ENCODE measurements around the gene CMTR2.

The CMTR2 gene

DNA sequence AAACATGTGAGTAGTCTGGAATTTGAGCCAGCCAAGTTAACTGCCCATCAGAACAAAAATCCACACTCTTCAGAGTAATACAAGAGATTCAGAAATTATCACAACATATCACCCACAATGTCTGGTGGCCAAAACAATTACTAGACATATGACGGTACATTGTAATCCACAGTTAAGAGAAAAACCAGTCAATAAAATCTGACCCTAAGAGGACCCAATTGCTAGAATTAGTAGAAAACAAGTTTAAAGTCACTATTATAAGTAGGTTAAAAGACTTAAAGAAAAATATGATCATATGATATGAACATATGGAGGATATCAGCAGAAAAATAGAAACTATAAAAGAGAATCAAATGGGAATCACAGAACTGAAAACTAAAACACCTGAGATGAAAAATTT is 15.8 kb downstream of the CMTR2 start:
- Histone ChIP-seq H3K9ac (ENCODE audit: low read length) (no peak overlapping the region), H3K4me1 (ENCODE audit: insufficient read depth, low read length) (no peaks in the 10 kb centered on the region), H3K9me3 (ENCODE audit: low read length) (no peaks in the 10 kb centered on the region), H3K36me3 (ENCODE audit: insufficient read depth, low read length) (no peaks in the 10 kb centered on the region), H3K27me3 (ENCODE audit: control insufficient read depth in 1 of 2, insufficient read depth in 2 of 2, low read length in 2 of 2) (no peaks in the 10 kb centered on the region), H3K4me3 (ENCODE audit: low read depth in 1 of 2, low read length in 2 of 2) (no peak overlapping the region), H3K27ac (ENCODE audit: low read depth, low read length) (no peak overlapping the region)

GRCh38 chr16:71264299-71264698 is 24.9 kb downstream of the CMTR2 start:
- no peak overlapping the region for H3K4me3 ChIP-seq (ENCODE audit: low read depth in 1 of 2, low read length in 2 of 2)
- no peaks in the 10 kb centered on the region for H3K4me1 ChIP-seq (ENCODE audit: insufficient read depth, low read length)
- H3K9me3 ChIP-seq (ENCODE audit: low read length): no peaks in the 10 kb centered on the region
- no peak overlapping the region for H3K27ac ChIP-seq (ENCODE audit: low read depth, low read length)
- H3K9ac ChIP-seq (ENCODE audit: low read length): no peak overlapping the region
- no peaks in the 10 kb centered on the region for H3K27me3 ChIP-seq (ENCODE audit: control insufficient read depth in 1 of 2, insufficient read depth in 2 of 2, low read length in 2 of 2)
- H3K36me3 ChIP-seq (ENCODE audit: insufficient read depth, low read length): no peaks in the 10 kb centered on the region

DNA sequence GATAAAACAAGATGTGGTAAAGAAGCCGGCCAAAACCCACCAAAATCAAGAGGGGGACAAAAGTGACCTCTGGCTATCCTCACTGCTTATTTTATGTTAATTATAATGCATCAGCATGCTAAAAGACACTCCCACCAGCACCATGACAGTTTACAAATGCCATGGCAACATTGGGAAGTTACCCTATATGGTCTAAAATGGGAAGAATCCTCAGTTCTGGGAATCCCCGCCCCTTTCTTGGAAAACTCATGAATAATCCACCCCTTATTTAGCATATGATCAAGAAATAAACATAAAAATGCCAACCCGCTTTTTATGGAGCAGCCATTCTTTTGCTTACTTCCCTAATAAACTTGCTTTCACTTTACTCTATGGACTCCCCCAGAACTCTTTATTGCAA is 25.6 kb downstream of the CMTR2 start:
- no peaks in the 10 kb centered on the region for H3K4me1 ChIP-seq (ENCODE audit: insufficient read depth, low read length)
- H3K4me3 ChIP-seq (ENCODE audit: low read depth in 1 of 2, low read length in 2 of 2): no peak overlapping the region
- no peak overlapping the region for H3K9ac ChIP-seq (ENCODE audit: low read length)
- no peak overlapping the region for H3K27ac ChIP-seq (ENCODE audit: low read depth, low read length)
- no peaks in the 10 kb centered on the region for H3K36me3 ChIP-seq (ENCODE audit: insufficient read depth, low read length)
- H3K9me3 ChIP-seq (ENCODE audit: low read length): no peaks in the 10 kb centered on the region
- H3K27me3 ChIP-seq (ENCODE audit: control insufficient read depth in 1 of 2, insufficient read depth in 2 of 2, low read length in 2 of 2): no peaks in the 10 kb centered on the region

GRCh38 chr16:71262391-71262790 is 26.8 kb downstream of the CMTR2 start:
- H3K36me3 ChIP-seq (ENCODE audit: insufficient read depth, low read length): no peaks in the 10 kb centered on the region
- H3K4me3 ChIP-seq (ENCODE audit: low read depth in 1 of 2, low read length in 2 of 2): no peak overlapping the region
- H3K27me3 ChIP-seq (ENCODE audit: control insufficient read depth in 1 of 2, insufficient read depth in 2 of 2, low read length in 2 of 2): no peaks in the 10 kb centered on the region
- no peaks in the 10 kb centered on the region for H3K4me1 ChIP-seq (ENCODE audit: insufficient read depth, low read length)
- no peak overlapping the region for H3K9ac ChIP-seq (ENCODE audit: low read length)
- no peaks in the 10 kb centered on the region for H3K9me3 ChIP-seq (ENCODE audit: low read length)
- H3K27ac ChIP-seq (ENCODE audit: low read depth, low read length): no peak overlapping the region

DNA sequence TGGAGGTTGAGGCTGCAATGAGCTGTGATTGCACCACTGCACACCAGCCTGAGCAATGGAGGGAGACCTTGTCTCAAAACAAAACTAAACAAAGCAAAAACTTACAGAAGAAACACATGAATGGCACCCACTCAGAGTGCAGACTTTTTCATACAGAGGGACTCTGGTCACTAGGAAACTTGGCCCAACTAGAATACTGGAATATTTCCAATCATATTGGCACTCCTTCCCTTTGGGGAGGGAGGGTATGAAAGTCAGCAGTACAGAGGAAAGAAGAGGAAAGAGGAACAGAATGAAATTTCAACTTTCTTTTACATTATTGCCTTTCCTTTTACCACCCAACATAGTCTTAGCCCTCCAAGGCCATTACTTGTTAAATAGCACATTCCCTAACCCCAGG is 28.2 kb downstream of the CMTR2 start:
- H3K4me1 ChIP-seq (ENCODE audit: insufficient read depth, low read length): no peaks in the 10 kb centered on the region
- no peak overlapping the region for H3K4me3 ChIP-seq (ENCODE audit: low read depth in 1 of 2, low read length in 2 of 2)
- no peak overlapping the region for H3K9ac ChIP-seq (ENCODE audit: low read length)
- no peaks in the 10 kb centered on the region for H3K27me3 ChIP-seq (ENCODE audit: control insufficient read depth in 1 of 2, insufficient read depth in 2 of 2, low read length in 2 of 2)
- H3K27ac ChIP-seq (ENCODE audit: low read depth, low read length): no peak overlapping the region
- no peaks in the 10 kb centered on the region for H3K9me3 ChIP-seq (ENCODE audit: low read length)
- no peaks in the 10 kb centered on the region for H3K36me3 ChIP-seq (ENCODE audit: insufficient read depth, low read length)

GRCh38 chr16:71259086-71259485 is 30.1 kb downstream of the CMTR2 start:
- Histone ChIP-seq H3K36me3 (ENCODE audit: insufficient read depth, low read length) (no peaks in the 10 kb centered on the region), H3K4me1 (ENCODE audit: insufficient read depth, low read length) (no peaks in the 10 kb centered on the region), H3K4me3 (ENCODE audit: low read depth in 1 of 2, low read length in 2 of 2) (no peak overlapping the region), H3K27ac (ENCODE audit: low read depth, low read length) (no peak overlapping the region), H3K9ac (ENCODE audit: low read length) (no peak overlapping the region), H3K27me3 (ENCODE audit: control insufficient read depth in 1 of 2, insufficient read depth in 2 of 2, low read length in 2 of 2) (no peaks in the 10 kb centered on the region), H3K9me3 (ENCODE audit: low read length) (no peaks in the 10 kb centered on the region)

DNA sequence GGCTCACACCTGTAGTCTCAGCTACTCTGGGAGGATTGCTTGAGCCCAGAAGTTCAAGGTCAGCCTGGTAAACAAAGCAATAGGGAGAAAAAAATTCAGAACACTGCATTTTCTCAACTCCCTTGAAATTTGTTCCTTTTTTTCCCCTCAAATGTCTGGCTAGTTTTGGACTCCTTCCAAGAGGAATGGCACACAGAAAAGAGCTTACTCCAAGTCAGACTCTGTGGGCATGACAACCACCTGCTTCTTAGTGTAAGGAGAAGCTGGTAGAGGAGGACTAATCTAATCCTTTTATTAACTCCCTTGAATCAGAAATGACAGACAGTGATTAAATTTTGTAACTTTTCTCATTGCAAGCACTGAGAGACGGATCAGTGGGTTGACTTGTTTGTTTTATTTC is 30.8 kb downstream of the CMTR2 start:
- no peak overlapping the region for H3K4me3 ChIP-seq (ENCODE audit: low read depth in 1 of 2, low read length in 2 of 2)
- no peak overlapping the region for H3K27ac ChIP-seq (ENCODE audit: low read depth, low read length)
- H3K9me3 ChIP-seq (ENCODE audit: low read length): no peaks in the 10 kb centered on the region
- no peaks in the 10 kb centered on the region for H3K27me3 ChIP-seq (ENCODE audit: control insufficient read depth in 1 of 2, insufficient read depth in 2 of 2, low read length in 2 of 2)
- H3K9ac ChIP-seq (ENCODE audit: low read length): no peak overlapping the region
- H3K36me3 ChIP-seq (ENCODE audit: insufficient read depth, low read length): no peaks in the 10 kb centered on the region
- H3K4me1 ChIP-seq (ENCODE audit: insufficient read depth, low read length): no peaks in the 10 kb centered on the region

DNA sequence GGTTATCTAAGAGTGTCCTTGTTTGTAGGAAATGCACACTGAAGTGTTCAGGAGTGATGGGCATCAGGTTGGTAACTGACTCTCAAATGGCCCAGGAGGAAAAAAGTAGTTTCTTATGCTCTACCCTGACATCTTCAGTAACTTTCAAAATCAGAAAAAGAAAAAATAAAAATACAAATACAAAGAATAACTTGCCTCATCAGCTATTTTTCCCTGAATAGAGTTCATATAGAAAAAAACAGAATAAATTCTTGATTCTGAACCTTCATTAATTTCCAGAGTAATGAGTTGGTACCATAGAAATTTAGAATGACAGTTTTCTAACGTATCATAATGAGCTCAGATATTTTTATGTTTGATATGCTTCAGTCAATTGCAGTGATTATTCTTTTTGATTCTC is 31.4 kb downstream of the CMTR2 start:
- Histone ChIP-seq H3K36me3 (ENCODE audit: insufficient read depth, low read length) (no peaks in the 10 kb centered on the region), H3K9ac (ENCODE audit: low read length) (no peak overlapping the region), H3K4me3 (ENCODE audit: low read depth in 1 of 2, low read length in 2 of 2) (no peak overlapping the region), H3K9me3 (ENCODE audit: low read length) (no peaks in the 10 kb centered on the region), H3K27ac (ENCODE audit: low read depth, low read length) (no peak overlapping the region), H3K4me1 (ENCODE audit: insufficient read depth, low read length) (no peaks in the 10 kb centered on the region), H3K27me3 (ENCODE audit: control insufficient read depth in 1 of 2, insufficient read depth in 2 of 2, low read length in 2 of 2) (no peaks in the 10 kb centered on the region)

- no peaks in the 10 kb centered on the region for H3K36me3 ChIP-seq (ENCODE audit: insufficient read depth, low read length)
- no peak overlapping the region for H3K9ac ChIP-seq (ENCODE audit: low read length)
- H3K27ac ChIP-seq (ENCODE audit: low read depth, low read length): no peak overlapping the region
- no peak overlapping the region for H3K4me3 ChIP-seq (ENCODE audit: low read depth in 1 of 2, low read length in 2 of 2)
- no peaks in the 10 kb centered on the region for H3K4me1 ChIP-seq (ENCODE audit: insufficient read depth, low read length)
- H3K9me3 ChIP-seq (ENCODE audit: low read length): no peaks in the 10 kb centered on the region
- H3K27me3 ChIP-seq (ENCODE audit: control insufficient read depth in 1 of 2, insufficient read depth in 2 of 2, low read length in 2 of 2): no peaks in the 10 kb centered on the region
Measured at GRCh38 chr16:71255721-71256120, 33.5 kb downstream of the CMTR2 start.

GRCh38 chr16:71254832-71255525 is 34.2 kb downstream of the CMTR2 start:
- no peak overlapping the region for H3K4me3 ChIP-seq (ENCODE audit: low read depth in 1 of 2, low read length in 2 of 2)

GRCh38 chr16:71250461-71251235 is 38.6 kb downstream of the CMTR2 start:
- Histone ChIP-seq H3K4me1 (ENCODE audit: insufficient read depth, low read length) (no peaks in the 10 kb centered on the region), H3K4me3 (ENCODE audit: low read depth in 1 of 2, low read length in 2 of 2) (no peak overlapping the region), H3K9ac (ENCODE audit: low read length) (no peak overlapping the region), H3K27ac (ENCODE audit: low read depth, low read length) (no peak overlapping the region), H3K36me3 (ENCODE audit: insufficient read depth, low read length) (no peaks in the 10 kb centered on the region), H3K9me3 (ENCODE audit: low read length) (no peaks in the 10 kb centered on the region), H3K27me3 (ENCODE audit: control insufficient read depth in 1 of 2, insufficient read depth in 2 of 2, low read length in 2 of 2) (no peaks in the 10 kb centered on the region)

More at GRCh38 chr16:71254832-71255525, 34.2 kb downstream of the CMTR2 start:
- Histone ChIP-seq H3K27me3 (ENCODE audit: control insufficient read depth in 1 of 2, insufficient read depth in 2 of 2, low read length in 2 of 2) (no peaks in the 10 kb centered on the region), H3K9me3 (ENCODE audit: low read length) (no peaks in the 10 kb centered on the region), H3K9ac (ENCODE audit: low read length) (no peak overlapping the region), H3K36me3 (ENCODE audit: insufficient read depth, low read length) (no peaks in the 10 kb centered on the region), H3K4me1 (ENCODE audit: insufficient read depth, low read length) (no peaks in the 10 kb centered on the region), H3K27ac (ENCODE audit: low read depth, low read length) (no peak overlapping the region)

GRCh38 chr16:71249399-71249798 is 39.8 kb downstream of the CMTR2 start:
- H3K4me1 ChIP-seq (ENCODE audit: insufficient read depth, low read length): no peaks in the 10 kb centered on the region
- H3K36me3 ChIP-seq (ENCODE audit: insufficient read depth, low read length): no peaks in the 10 kb centered on the region
- H3K27me3 ChIP-seq (ENCODE audit: control insufficient read depth in 1 of 2, insufficient read depth in 2 of 2, low read length in 2 of 2): no peaks in the 10 kb centered on the region
- no peak overlapping the region for H3K9ac ChIP-seq (ENCODE audit: low read length)
- H3K4me3 ChIP-seq (ENCODE audit: low read depth in 1 of 2, low read length in 2 of 2): no peak overlapping the region
- no peaks in the 10 kb centered on the region for H3K9me3 ChIP-seq (ENCODE audit: low read length)
- H3K27ac ChIP-seq (ENCODE audit: low read depth, low read length): no peak overlapping the region
